DMS153 treated with DMSO at 0.1 percent for 48 hours (cell line): ENCODE data around the gene OR6C76.

Source experiments
- DNase-seq: peaks from one replicate; lab custom pipeline; 2025; ENCODE audit not compliant: unreplicated experiment; lab: John Stamatoyannopoulos, UW

Gene OR6C76

GRCh38 chr12:55467836-55468235 lies 41.8 kb downstream of the OR6C76 start:
- DNase-seq: no peak

- no peak for DNase-seq
Measured at GRCh38 chr12:55469291-55469690, 43.2 kb downstream of the OR6C76 start.

DNA sequence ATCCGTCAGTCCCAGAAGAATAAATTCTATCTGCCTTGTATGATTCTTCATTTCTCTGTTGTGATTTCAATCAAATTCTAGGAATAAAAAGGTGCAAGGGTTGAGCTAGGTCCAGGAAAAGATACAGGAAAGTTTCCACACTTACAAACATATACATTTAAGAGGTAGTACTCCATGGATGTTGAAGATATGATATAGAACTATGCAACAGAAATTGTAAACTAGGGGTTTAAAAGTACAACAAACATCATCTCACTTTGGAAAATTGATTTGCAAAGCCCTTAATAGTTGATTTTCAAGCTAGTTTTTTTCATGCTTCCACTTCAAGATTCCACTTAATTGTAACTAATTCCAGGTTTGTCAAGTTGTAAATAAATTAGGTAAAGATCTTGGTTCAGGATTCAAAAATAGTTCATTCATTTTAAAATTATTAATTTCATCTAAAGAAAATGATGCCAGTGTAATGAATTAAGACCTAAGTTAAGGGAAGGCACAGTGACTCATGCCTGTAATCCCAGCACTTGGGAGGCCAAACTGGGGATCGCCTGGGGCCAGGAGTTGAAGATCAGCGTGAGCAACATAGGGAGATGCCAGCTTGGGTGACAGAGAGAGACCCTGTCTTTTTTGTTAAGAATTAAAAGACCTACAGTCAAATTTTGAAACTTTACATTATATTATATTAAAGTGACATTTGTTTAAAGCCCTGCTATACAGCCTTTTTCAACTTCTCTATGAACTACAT lies 44.2 kb downstream of the OR6C76 start, which contains the start of gene OR6C70:
TSS of gene OR6C70 (minus strand) at position 51 of the 742 bp plus-strand sequence. CDS start at position 51, 0 bp downstream.
- no peak for DNase-seq

DNA sequence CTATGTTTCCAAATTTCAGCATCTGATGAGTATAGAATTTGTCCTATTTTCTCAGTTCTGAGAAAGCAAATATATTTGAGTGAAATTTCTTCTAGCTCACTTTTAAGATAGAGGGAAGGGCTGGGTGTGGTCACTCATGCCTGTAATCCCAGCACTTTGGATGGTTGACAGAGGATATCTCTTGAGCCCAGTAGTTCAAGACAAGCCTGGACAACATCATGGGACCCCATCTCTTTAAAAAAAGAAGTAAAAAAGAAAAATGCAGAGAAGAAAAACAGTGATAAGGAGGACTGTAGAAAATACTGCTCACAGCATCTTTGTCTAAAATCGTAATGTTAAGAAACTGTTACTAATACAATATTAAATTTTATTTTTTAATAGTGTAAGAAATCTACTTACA lies 46.2 kb downstream of the OR6C76 start:
- no peak for DNase-seq
